SIG-M5 treated with dmso at 0.1 percent for 504 hours (cell line): ENCODE data around the gene GNG2.

Experiments used
- DNase-seq: peaks from one replicate; lab custom pipeline; 2025; ENCODE audit not compliant: unreplicated experiment; lab: John Stamatoyannopoulos, UW

Gene GNG2

GRCh38 chr14:51860164-51860824 is at the start of gene GNG2:
GNG2 (plus strand) TSS chr14:51860612; CDS start chr14:51950679, 90,067 bp downstream.
- peak; percentile 78 for DNase-seq

- DNase-seq: no peak
These were observed 48.7 kb upstream of the GNG2 start for GRCh38 chr14:51811706-51812105.

- no peak for DNase-seq
These were observed 44.4 kb upstream of the GNG2 start for GRCh38 chr14:51816031-51816430.

- no peak for DNase-seq
These were observed 43.1 kb upstream of the GNG2 start for GRCh38 chr14:51817326-51817725.

- no peak for DNase-seq
These were observed 41.5 kb upstream of the GNG2 start for GRCh38 chr14:51818748-51819380.

GRCh38 chr14:51821822-51822221 is 38.6 kb upstream of the GNG2 start:
- DNase-seq: no peak

- no peak for DNase-seq
These were observed 37.9 kb upstream of the GNG2 start for GRCh38 chr14:51822499-51822898.

GRCh38 chr14:51823706-51824105 is 36.7 kb upstream of the GNG2 start:
- DNase-seq: no peak

- DNase-seq: no peak
These were observed 36.2 kb upstream of the GNG2 start for GRCh38 chr14:51824191-51824590.

- DNase-seq: no peak
These were observed 34.5 kb upstream of the GNG2 start for GRCh38 chr14:51825926-51826325.

GRCh38 chr14:51828017-51828797 is 32.2 kb upstream of the GNG2 start:
- DNase-seq: peak; percentile 34

GRCh38 chr14:51834240-51834639 is 26.2 kb upstream of the GNG2 start:
- no peak for DNase-seq

GRCh38 chr14:51836417-51836816 is 24.0 kb upstream of the GNG2 start:
- no peak for DNase-seq

GRCh38 chr14:51844081-51844881 is 16.1 kb upstream of the GNG2 start:
- peak; percentile 53 for DNase-seq

- DNase-seq: peak; percentile 52
These were observed 14.6 kb upstream of the GNG2 start for GRCh38 chr14:51845811-51846210.

- peak; percentile 97 for DNase-seq
These were observed 13.6 kb upstream of the GNG2 start for GRCh38 chr14:51846631-51847488.

- no peak for DNase-seq
These were observed 13.0 kb upstream of the GNG2 start for GRCh38 chr14:51847489-51847796.

- no peak for DNase-seq
These were observed 12.3 kb upstream of the GNG2 start for GRCh38 chr14:51848120-51848519.

GRCh38 chr14:51849097-51849496 is 11.3 kb upstream of the GNG2 start:
- DNase-seq: no peak

- DNase-seq: no peak
These were observed 9.8 kb upstream of the GNG2 start for GRCh38 chr14:51850651-51851050.
